Lower leg skin (tissue), 3 donors: ENCODE measurements around the gene IST1.

Experiments
- CTCF ChIP-seq, 3 donors: fragments of 450-650 bp; IDR thresholded peaks; one replicate each; pipeline ENCODE4 v1.5.1; 2016; ENCODE audit warnings: antibody characterized with exemption in 3 of 3, mild to moderate bottlenecking in 3 of 3, moderate library complexity in 2 of 3
- POLR2A ChIP-seq, 2 donors: fragments of 450-650 bp; IDR thresholded peaks; one replicate each; pipeline ENCODE4 v1.6.1; 2016 to 2017; ENCODE audit warnings: antibody characterized with exemption in 2 of 2, mild to moderate bottlenecking in 1 of 2, moderate library complexity in 1 of 2

- TF ChIP-seq CTCF (IDR thresholded peaks at IDR 0.05) (no peak), POLR2A (IDR thresholded peaks at IDR 0.05) (no peak)
Measured at GRCh38 chr16:71915350-71915749, 20.0 kb downstream of the IST1 start.
